Measurements from ENCODE around the gene KCTD5.

The KCTD5 gene

GRCh38 chr16:2709588-2709984, 27.3 kb downstream of the KCTD5 start:
- H3K4me3 ChIP-seq (ENCODE audit: low read depth, low read length), result no peak overlapping the region

GRCh38 chr16:2710021-2710710, 27.8 kb downstream of the KCTD5 start:
- Histone ChIP-seq H3K27me3 (replicated peaks) (no peaks in the 10 kb centered on the region), H3K36me3 (replicated peaks) (peaks cover 21% of the 10 kb centered on the region), H3K27ac (no peak overlapping the region), H3K4me3 (ENCODE audit: low read depth, low read length) (no peak overlapping the region)
- TF ChIP-seq, protein P1, sequence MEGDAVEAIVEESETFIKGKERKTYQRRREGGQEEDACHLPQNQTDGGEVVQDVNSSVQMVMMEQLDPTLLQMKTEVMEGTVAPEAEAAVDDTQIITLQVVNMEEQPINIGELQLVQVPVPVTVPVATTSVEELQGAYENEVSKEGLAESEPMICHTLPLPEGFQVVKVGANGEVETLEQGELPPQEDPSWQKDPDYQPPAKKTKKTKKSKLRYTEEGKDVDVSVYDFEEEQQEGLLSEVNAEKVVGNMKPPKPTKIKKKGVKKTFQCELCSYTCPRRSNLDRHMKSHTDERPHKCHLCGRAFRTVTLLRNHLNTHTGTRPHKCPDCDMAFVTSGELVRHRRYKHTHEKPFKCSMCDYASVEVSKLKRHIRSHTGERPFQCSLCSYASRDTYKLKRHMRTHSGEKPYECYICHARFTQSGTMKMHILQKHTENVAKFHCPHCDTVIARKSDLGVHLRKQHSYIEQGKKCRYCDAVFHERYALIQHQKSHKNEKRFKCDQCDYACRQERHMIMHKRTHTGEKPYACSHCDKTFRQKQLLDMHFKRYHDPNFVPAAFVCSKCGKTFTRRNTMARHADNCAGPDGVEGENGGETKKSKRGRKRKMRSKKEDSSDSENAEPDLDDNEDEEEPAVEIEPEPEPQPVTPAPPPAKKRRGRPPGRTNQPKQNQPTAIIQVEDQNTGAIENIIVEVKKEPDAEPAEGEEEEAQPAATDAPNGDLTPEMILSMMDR (IDR thresholded peaks at IDR 0.05; ENCODE audit: low read depth, low read length, missing control alignments), result no peak
- DNase-seq, result no peak
- in situ Hi-C loops (cut with HindIII; ENCODE audit: low pct_ligation_motif_present, low sequenced_read_pairs), result no loop called here

More at GRCh38 chr16:2709588-2709984, 27.3 kb downstream of the KCTD5 start:
- TF ChIP-seq, protein P1 (IDR thresholded peaks at IDR 0.05; ENCODE audit: low read depth, low read length, missing control alignments), result no peak
- peaks cover 26% of the 10 kb centered on the region for H3K36me3 ChIP-seq (replicated peaks)
- no peak for DNase-seq
- in situ Hi-C loops (cut with HindIII; ENCODE audit: low pct_ligation_motif_present, low sequenced_read_pairs), result no loop called here
- no peaks in the 10 kb centered on the region for H3K27me3 ChIP-seq (replicated peaks)
- no peak overlapping the region for H3K27ac ChIP-seq

GRCh38 chr16:2710711-2711231, 28.4 kb downstream of the KCTD5 start:
- TF ChIP-seq, protein P1 (IDR thresholded peaks at IDR 0.05; ENCODE audit: low read depth, low read length, missing control alignments), result no peak
- H3K4me3 ChIP-seq (ENCODE audit: low read depth, low read length), result no peak overlapping the region
- in situ Hi-C loops (cut with HindIII; ENCODE audit: low pct_ligation_motif_present, low sequenced_read_pairs), result no loop called here

DNA sequence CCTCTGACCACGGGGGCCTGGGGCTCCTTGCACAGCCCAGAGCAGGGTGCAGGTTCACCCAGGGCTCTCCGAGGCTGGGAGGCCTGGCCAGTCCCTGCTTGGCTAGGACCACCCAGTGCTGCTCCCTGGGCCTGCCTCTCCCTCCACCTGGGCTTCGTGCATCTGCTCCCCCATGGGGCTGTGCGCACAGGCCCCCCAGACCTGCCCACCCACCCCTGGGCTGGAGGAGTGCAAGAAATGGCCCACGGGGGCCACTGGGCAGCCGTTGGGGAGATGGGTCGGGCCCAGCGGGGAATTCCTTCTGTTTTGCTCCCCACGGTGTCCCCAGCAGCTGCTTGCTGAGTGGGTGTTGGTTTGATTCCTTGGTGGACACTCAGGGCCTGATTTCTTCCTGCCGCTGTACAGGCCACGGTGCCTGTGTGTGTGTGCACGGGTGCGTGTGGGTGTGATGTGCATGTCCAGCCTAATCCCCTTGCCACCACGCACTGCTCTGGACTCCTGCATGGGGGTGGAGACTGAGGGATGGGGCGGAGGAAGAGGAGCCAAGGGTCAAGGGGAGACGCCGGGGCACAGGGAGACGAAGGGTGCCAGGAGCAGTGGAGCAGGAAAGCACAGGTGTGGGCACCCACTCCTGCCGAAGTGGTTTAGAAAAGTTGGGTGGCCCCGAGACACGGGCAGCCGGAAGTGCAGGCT, 29.2 kb downstream of the KCTD5 start:
- in situ Hi-C loops (cut with HindIII; ENCODE audit: low pct_ligation_motif_present, low sequenced_read_pairs), result no loop called here
- H3K4me3 ChIP-seq (ENCODE audit: low read depth, low read length), result no peak overlapping the region
- no peak overlapping the region for H3K27ac ChIP-seq
- no peaks in the 10 kb centered on the region for H3K27me3 ChIP-seq (replicated peaks)
- TF ChIP-seq, protein P1 (IDR thresholded peaks at IDR 0.05; ENCODE audit: low read depth, low read length, missing control alignments), result no peak
- H3K36me3 ChIP-seq (replicated peaks), result peaks cover 17% of the 10 kb centered on the region
- no peak for DNase-seq

More at GRCh38 chr16:2710711-2711231, 28.4 kb downstream of the KCTD5 start:
- Histone ChIP-seq H3K36me3 (replicated peaks) (peaks cover 17% of the 10 kb centered on the region), H3K27me3 (replicated peaks) (no peaks in the 10 kb centered on the region), H3K27ac (no peak overlapping the region)
- no peak for DNase-seq

DNA sequence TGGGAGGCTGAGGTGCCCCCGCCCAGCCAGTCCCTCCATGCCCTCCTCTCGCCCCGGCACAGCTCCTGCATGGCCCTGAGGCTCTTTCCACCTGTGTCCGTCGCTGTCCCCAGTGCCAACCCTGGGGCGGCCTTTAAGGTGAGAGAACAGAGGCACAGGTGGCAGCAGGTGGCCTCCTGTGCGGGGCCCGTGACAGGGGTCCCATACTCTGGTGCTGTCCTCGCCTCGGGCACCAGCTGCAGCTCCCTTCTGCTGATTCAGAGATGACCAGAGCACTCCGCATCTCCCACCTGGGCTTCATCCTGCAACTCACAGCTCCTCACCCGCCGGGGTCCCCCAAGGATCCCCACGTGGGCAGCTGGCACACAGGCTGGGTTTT, 29.7 kb downstream of the KCTD5 start:
- Histone ChIP-seq H3K36me3 (replicated peaks) (peaks cover 16% of the 10 kb centered on the region), H3K4me3 (ENCODE audit: low read depth, low read length) (no peak overlapping the region), H3K27me3 (replicated peaks) (no peaks in the 10 kb centered on the region), H3K27ac (no peak overlapping the region)
- no peak for DNase-seq
- in situ Hi-C loops (cut with HindIII; ENCODE audit: low pct_ligation_motif_present, low sequenced_read_pairs), result no loop called here
- TF ChIP-seq, protein P1 (IDR thresholded peaks at IDR 0.05; ENCODE audit: low read depth, low read length, missing control alignments), result no peak
